Renal cortex interstitium (tissue), 11 donors: Measurements from ENCODE around the gene PRIMPOL. TPM values are rescaled to one million over a fixed set of nuclear protein-coding genes. Genes with fewer than 3 reads are reported as not detected.
A peak's percentile ranks its signal among the peaks of the same experiment; 100 is the strongest.

Experiments used
- DNase-seq, 11 donors: peaks; one replicate each; pipeline ENCODE4 v3.0.0-alpha.2; 2013; ENCODE audit warnings: low read depth in 9 of 11, low spot score in 4 of 11; ENCODE audit errors: extremely low read depth in 1 of 11
- polyA plus RNA-seq, 3 donors: library from polyadenylated mRNA; unstranded; fragments of 120-200 nt; gene quantifications; one replicate each; pipeline ENCODE4 v1.2.1, GENCODE V29; 2013; ENCODE audit not compliant: insufficient read length in 3 of 3

PRIMPOL gene
- polyA plus RNA-seq, 3 donors = 27.1 to 32.5 (median 32.2) TPM

DNA sequence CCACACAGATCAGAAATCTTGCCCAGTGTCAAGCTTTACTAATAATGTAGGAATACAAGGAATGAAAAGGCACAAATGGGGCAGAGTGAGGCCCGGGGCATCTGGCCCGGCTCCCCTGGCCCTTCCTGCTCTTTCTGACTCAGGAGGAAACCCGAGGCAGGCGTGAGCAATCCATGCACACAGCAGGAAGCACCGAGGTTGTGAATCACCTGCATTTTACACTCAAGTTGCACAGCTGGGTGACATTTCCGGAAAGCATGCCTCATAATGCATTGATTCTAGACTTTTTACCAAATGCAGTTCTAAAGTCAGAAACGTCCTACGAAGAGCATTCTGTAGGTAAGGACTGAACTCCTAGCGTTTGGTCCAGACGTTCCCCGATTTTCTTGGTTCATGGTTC lies 38.9 kb downstream of the PRIMPOL start:
- DNase-seq = peak in 1 of 11 donors; percentile 4

- DNase-seq = no peak
Observed at GRCh38 chr4:184689681-184690080, 40.1 kb downstream of the PRIMPOL start.

DNA sequence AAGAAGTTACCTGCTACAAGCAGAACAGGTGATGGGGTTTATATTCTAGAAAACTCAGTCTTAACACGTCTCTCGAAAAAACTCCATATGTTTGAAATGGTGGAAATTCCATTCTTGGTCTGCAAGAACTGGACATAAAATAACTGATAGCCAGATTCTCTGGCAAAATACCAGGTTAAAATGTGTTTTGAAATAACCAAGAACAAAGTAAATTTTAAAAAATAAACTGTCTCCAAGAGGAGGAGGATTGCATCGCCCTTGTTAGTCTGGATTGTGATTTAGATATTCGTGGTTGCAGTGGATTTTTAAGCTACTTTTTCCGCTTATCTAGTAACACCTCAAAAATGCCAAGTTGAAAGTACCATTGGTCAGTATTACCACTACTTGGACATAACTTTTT lies 43.5 kb downstream of the PRIMPOL start:
- no peak for DNase-seq

GRCh38 chr4:184694412-184694956 lies 44.9 kb downstream of the PRIMPOL start:
- DNase-seq = no peak

GRCh38 chr4:184695178-184695896 lies 45.8 kb downstream of the PRIMPOL start:
- no peak for DNase-seq

DNA sequence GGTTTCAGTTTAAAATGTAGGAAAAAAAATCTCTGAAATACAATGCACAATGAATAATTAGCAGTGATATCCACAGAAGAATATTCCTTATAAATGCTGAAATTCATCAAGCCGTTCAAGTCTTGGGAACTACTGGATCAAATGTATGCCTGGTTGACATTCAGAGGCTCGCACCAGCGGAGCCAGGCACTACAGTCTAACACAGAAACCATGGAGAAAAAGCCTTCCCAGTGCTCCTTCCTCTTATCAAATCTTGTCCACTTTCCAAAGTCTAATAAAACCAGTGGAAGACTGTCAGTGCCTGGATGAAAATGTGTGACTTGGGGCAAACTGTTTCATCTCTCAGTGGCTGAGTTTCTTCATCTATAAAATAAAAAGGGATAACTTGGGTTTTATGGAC lies 48.4 kb downstream of the PRIMPOL start:
- no peak for DNase-seq

DNA sequence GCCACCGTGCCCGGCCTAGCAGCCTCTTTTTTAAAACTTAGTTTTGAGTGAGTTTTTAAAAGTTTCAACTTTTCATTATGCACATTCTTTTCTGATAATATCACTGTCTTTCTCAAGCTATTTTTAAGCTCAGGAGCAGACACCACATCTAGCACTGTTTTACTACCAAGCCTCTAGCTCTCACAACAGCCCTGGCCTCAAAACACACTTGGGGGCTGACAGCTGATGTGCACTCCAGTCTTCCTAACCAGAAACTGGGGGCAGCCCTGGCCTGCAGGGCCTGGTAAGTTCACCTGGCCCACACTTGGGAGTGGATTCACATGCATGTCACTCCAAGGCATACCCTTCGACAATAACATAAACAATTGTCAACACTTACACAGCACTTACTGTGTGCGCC lies 50.4 kb downstream of the PRIMPOL start:
- DNase-seq = no peak

DNA sequence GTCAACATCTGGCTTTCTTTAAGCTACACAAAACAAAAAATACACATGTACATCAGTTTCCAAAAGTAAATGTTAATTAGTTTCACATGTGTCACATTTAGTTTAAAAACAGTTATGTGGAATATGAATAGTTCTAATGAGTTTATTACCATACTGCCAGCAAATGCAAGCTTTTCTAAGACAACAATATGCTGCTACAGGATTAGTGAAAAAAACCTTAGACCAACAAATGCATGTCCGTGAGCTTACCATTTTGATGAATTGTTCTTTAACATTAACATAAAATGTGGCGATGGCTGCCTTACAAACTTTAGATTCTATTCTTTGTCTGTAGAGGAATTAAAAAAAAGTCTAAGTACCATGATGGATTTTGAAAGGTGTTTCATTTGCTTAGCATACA lies 52.6 kb downstream of the PRIMPOL start:
- no peak for DNase-seq

DNA sequence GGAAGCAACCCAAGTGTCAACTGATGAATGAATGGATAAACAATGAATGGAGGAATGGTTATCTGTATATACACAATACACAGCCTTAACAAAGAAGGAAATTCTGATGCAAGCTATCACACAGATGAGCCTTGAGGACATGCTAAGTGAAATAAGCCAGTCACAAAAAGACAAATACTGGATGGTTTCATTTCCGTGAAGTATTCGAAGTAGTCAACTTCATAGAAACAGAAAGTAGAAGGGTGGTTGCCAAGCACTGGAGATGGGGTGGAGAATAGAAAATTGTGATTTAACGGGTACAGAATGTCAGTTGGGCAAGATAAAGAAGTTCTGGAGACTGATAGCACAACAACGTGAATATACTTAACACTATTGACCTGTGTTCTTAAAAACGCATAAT lies 56.2 kb downstream of the PRIMPOL start:
- DNase-seq = no peak

GRCh38 chr4:184706453-184706852 lies 56.9 kb downstream of the PRIMPOL start:
- DNase-seq = no peak

- DNase-seq = no peak
Observed at GRCh38 chr4:184712322-184712721, 62.8 kb downstream of the PRIMPOL start.

DNA sequence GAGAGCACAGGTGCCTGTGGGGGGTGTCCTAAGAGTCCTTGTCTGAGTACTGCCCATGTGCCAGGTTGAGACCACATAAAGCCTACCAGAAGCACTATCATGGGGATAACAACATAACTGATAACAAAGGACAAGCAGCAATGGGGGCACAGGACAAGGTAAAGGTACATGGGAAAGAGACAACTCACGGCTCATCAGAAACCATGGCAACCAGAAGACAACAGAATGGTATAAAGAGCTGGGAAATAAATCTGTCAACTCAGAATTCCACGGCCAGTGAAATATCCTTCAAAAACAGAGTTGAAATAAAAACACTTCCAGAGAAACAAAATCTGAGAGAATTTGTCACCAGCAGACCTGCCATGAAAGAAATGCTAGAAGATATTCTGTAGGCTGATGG lies 64.3 kb downstream of the PRIMPOL start:
- DNase-seq = no peak

- DNase-seq = no peak
Observed at GRCh38 chr4:184715526-184715925, 66.0 kb downstream of the PRIMPOL start.

DNA sequence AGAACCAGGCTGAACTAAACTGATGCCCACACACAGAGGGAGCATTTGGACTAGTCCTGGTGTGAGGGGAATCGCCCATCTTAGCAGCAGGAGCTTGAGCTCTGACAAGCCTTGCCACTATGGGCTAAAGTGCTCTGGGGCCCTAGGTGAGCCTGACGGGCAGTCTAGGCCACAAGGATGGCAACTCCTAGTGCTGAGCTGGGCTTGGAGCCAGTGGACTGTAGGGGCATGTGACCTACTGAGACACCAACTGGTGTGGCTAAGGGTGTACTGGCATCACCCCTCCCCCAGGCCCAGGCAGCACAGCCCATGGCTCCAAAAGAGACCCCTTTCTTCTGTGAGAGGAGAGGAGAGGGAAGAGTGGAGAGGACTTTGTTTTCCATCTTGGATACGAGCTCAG lies 69.9 kb downstream of the PRIMPOL start:
- DNase-seq = no peak

DNA sequence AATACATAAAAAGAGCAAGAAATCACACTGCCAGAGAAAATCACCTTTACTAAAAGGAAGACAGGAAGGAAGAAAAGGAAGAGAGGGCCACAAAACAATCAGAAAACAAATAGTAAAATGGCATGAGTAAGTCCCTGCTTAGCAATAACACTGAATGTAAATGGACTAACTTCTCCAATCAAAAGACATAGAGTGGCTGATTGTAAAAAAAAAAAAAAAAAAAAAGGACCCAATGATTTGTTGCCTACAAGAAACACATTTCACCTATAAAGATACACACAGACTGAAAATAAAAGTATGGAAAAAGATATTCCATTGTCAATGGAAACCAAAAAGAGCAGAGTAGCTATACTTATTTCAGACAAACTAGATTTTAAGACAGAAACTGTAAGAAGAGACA lies 71.7 kb downstream of the PRIMPOL start:
- no peak for DNase-seq

GRCh38 chr4:184722798-184723197 lies 73.3 kb downstream of the PRIMPOL start:
- no peak for DNase-seq

GRCh38 chr4:184727430-184727829 lies 77.9 kb downstream of the PRIMPOL start:
- DNase-seq = no peak

DNA sequence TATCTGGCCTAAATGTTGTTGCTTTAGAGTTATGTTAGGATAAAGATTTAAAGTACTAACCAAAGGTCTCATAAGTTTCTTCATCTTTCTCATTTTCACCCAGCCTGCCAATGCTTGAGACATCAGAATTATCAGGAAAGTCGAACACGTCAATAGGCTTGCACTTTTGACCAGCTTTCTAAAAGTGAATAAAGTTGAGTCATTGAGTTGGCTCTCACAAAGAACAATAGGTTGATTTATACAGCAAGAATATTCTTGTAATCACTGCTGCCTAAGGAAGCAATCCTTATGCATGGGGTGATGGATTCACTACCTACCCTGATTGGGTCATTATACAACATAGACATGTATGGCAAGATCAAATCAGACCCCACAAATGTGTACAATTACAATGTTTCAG lies 79.3 kb downstream of the PRIMPOL start:
- no peak for DNase-seq

DNA sequence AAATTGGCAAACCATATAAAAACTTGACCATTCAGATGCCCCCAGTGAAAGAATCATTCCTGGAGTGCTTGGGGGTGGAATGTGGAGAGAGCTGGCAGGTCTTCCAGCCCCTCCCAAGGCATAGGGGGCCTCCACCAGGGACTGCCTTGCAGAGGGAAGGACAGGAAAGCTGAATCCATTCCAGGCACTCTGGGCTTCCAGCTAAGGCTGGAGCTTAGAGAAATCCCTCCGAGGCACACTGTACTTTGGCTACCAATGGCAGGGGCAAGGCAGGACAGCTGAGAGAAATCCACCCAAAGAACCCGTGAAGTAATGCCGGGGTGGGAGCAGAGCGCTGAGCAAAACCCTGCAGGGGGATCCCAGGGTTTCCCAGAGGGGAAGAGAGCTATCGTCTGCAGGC lies 80.4 kb downstream of the PRIMPOL start:
- DNase-seq = no peak

DNA sequence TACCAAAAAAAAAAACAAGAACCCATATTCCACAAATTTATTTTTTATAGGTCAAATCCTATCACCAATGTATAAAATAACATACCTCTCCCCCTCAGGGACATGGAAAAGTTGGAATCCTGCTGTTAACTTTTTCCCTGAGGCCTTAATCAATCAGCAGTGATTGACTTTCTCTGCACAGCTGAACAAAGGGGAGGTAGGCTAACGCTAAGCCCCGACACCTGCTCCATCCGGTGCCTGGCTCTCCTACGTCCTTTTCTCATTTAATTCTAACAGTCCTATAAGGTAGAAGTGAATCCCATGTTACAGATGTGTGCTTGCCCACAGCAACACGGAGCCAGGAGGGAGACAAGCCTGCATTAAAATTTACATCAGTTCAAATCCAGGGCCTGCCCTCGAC lies 81.5 kb downstream of the PRIMPOL start:
- no peak for DNase-seq

GRCh38 chr4:184732126-184732525 lies 82.6 kb downstream of the PRIMPOL start:
- DNase-seq = no peak
